NK-92 (cell line): Measurements from ENCODE around the gene ZNF787.

Experiments
- DNase-seq: peaks from one replicate; lab custom pipeline; 2025; ENCODE audit not compliant: unreplicated experiment; lab: John Stamatoyannopoulos, UW

Gene ZNF787

GRCh38 chr19:56088497-56089215 lies 32.4 kb downstream of the ZNF787 start:
- no peak for DNase-seq

- DNase-seq = no peak
These were observed 33.2 kb downstream of the ZNF787 start for GRCh38 chr19:56087647-56088496.

- no peak for DNase-seq
These were observed 34.2 kb downstream of the ZNF787 start for GRCh38 chr19:56086671-56087430.

- DNase-seq = no peak
These were observed 35.4 kb downstream of the ZNF787 start for GRCh38 chr19:56085571-56086275.

- no peak for DNase-seq
These were observed 36.1 kb downstream of the ZNF787 start for GRCh38 chr19:56084835-56085536.

- no peak for DNase-seq
These were observed 37.4 kb downstream of the ZNF787 start for GRCh38 chr19:56083668-56084067.

GRCh38 chr19:56080669-56081401 lies 40.3 kb downstream of the ZNF787 start:
- DNase-seq = no peak

GRCh38 chr19:56079609-56080008 lies 41.5 kb downstream of the ZNF787 start:
- DNase-seq = no peak

GRCh38 chr19:56076498-56076897 lies 44.6 kb downstream of the ZNF787 start:
- no peak for DNase-seq

GRCh38 chr19:56071151-56071550 lies 49.9 kb downstream of the ZNF787 start:
- DNase-seq = no peak

GRCh38 chr19:56069642-56070041 lies 51.5 kb downstream of the ZNF787 start:
- no peak for DNase-seq

GRCh38 chr19:56066152-56067023 lies 54.7 kb downstream of the ZNF787 start:
- no peak for DNase-seq

- DNase-seq = no peak
These were observed 67.5 kb downstream of the ZNF787 start for GRCh38 chr19:56053596-56053995.
